ENCODE results near the gene HCFC1.

The HCFC1 gene

DNA sequence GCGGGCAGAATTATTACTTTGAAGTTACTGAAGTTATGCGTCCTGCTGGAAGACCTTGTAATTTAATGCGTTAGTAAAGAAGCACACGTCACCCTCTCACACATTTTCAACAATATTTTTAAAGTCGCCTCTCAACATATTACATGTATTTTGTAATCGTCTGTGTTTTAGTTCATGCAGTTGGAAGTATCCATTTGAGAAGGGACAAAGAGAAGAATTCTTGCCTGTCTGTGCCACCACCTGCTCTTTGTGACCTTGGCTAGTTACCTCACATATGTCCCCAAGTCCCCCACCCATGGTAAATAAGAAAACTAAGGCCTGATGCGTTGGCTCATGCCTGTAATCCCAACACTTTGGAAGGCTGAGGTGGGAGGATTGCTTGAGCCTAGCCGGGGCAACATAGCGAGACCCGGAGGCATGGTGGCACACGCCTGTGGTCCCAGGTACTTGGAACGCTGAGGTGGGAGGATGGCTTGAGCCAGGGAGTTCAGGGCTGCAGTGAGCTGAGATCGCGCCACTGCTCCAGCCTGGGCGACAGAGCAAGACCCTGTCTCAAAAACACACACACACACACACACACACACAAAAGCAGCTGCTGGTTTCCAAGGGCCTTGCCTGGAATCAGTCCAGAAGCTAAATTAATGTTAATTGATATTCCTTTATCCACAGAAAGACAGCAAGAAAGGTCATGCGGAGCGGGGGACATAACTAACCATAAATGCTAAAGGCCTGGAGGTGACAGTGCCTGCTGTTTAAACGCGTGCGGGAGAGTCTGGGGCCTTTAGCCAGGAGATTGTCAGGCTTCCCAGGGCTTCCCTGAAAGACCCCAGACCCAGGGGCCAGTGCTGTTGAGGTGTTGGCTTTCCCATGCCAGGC, 1.7 kb upstream of the HCFC1 start:
- peak in 1 of 2 experiments; percentile 38 for DNase-seq

DNA sequence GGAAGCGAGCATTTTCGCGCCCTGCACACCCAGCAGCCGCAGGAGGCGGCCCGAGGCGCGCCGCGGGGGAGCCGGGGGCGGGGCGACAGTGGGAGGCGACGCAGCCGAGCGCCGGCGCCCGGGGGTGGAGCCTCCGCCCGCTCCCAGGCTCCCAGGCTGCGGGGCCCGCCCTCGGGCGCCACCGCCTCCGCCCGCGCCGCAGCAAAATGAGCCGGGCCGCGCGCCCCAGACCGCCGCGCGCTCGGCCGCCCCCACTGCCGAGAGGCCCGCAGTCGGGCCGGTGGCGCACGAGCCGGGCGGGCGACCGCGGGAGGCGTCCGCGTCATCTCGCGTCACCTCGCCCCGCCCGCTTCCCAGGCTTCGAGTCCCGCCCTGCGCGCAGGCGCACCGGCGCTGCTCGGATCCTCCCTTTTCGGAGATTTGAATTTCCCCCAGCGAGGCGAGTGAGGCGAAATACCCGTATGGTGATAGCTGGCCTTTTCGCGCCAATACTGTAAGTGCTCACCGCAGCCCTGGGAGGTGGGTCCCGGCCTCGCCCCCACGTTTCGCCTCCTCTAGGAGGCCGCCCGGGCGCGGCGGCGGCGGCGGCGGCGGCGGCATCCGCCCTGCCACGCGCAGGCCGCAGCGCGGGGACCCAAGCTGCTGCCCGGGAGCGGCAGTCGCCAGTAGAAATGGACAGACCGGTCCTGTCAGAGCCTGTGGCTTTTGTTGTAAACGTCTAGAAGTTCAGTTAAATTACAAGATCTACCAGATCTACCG, 929 bp upstream of the HCFC1 start, which contains the start of gene TMEM187:
TSS of gene TMEM187 (plus strand) at position 387 of the 759 bp plus-strand sequence. CDS start 9,309 bp downstream, outside the sequence.
- DNase-seq: peak; percentile 85 to 86

DNA sequence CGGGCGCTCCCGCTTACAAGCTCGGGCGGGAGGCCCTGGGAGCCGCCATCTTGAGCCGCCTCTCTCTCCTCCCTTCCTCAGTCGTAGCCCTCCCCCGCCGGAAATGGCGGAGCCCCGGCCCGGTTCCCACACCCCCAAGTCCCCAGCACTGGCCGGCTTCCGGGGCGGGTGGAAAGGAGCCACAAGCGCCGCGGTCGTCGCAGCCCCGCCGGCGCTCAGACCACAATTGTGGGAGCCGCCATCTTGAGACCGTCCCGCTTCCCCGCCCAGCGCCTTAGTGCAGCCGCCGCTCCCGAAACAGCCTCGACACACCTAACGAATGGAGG, 531 bp downstream of the HCFC1 start:
- DNase-seq: peak; percentile 43 to 70

DNA sequence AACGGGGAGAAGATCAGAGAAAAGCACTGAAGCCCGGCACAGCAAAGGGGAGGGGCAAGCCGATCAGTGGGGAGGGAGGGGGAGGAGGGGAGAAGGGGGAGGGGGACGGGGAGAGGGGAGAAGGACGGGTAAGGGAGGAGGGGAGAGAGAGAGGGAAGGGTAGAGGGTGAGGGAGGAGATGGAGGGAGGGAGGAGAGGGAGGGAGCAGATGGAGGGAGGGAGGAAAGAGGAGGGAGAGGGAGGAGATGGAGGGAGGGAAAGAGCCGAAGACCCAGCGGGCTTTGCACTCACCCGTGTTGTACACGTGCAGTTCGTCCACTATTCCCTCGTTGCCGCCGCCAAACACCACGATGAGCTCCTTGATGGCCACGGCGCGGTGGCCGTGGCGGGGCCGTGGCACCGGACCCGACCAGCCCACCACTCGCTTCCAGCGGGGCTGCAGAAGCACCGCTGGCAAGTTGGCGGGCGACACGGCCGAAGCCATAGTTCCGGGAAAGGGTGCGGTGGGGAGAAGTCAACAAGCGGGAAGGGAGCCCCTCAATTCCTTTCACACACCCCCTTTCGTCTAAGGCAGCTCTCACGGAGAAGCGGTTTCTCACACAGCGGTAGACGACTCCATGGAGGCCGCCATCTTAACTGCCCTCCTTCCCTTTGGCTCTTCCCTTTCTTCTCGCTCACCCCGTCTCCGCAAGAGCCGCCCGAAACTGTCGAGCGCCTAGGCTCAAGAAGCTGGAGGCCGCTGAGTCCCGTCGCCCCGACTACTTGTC, 1.1 kb downstream of the HCFC1 start:
- DNase-seq: peak in 1 of 2 experiments; percentile 18

DNA sequence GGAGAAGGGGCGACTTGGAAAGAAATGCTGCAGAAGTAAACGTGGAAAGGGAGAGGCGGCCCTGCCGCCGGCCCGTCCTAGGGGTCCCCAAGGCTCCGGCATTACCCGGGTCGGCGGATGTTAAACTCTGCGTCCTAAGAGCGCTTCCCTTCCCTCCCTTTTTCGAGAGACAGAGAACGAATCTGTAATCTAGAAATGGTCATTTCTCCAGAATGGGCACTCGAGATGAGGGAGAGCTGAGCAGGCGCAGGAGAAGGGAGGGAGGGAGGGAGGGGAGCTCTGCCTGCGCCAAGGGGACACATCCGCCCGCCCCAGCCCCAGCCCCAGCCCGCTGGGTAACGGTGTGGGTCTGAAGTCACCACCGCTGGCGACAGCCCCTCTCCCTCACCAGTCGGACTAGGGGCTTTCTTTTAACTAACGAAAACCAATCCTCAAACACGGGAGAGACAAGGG, 1.7 kb downstream of the HCFC1 start:
- peak in 1 of 2 experiments; percentile 10 for DNase-seq

DNA sequence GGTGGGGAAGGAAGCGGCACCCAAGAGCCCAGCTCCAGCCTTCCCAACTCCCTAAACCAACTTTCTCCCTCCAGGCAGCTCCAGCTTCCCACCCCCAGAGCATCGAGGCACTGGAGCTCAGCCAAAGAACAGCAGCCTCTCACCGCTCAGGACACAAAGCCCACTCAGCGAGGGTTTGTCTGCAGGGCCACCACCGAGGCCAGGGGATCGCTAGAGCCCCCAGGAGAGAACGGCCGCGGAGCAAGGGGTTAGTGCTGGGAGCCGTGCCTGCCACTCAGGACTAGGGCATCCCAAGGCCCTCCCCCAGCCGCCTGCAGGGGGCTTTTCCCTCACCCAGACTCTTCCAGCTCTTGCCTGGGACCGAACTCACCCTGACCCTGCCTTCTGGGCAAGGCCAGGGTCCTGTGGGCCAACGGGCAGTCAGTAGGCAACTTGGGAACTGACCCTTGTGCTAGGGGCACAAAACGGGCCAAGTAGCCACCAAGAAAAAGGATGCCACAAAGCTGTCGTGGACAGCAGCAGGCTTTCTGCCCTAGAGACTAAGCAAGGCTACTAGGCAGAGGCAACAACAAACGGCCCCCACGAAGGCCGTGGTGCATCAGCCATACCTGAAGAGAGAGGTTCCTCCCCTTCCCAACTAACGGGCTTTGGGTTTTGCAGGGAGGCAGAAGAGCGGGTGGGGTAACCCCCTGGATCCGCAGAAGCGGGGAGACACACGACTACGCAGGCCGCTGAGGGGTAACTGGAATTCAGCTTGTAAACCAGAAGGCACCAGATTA, 2.3 kb downstream of the HCFC1 start:
- no peak for DNase-seq

DNA sequence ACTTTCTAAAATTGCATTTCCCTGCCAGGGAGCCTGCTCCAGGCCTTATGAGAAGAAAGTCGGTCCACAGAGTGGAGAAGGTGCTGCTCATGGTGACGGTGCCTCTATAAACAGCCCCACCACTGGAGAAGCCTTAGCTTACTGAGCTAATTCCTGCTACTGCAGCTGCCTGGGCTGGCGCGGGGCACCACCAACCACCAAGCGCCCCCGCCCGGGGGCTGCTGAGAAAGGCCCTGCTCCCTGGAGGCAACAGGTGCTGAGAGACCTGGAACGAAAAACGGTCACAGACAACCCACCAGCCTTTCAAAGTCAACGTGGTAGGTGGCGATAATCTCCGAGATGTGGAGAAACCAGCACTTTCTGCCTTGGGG, 2.9 kb downstream of the HCFC1 start:
- DNase-seq: no peak

DNA sequence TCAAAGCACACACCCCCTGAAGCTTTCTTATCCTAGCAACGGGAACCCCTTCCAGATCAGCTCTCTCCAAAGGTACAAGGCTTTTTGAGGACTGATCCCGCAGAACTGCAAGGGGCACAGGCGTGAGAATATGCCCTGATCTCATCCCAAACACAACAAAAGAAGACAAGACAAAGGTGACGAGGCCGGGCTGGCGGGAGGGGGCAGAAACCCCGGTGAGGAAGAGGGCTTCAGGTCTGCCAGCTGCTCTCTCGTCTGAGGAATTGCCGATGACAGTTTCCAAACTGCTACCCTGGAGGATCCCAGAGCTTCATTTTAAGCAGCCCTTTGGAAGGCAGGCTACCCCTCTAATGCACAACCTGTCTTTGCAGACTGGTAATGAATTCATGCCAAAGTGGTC, 3.4 kb downstream of the HCFC1 start:
- no peak for DNase-seq

DNA sequence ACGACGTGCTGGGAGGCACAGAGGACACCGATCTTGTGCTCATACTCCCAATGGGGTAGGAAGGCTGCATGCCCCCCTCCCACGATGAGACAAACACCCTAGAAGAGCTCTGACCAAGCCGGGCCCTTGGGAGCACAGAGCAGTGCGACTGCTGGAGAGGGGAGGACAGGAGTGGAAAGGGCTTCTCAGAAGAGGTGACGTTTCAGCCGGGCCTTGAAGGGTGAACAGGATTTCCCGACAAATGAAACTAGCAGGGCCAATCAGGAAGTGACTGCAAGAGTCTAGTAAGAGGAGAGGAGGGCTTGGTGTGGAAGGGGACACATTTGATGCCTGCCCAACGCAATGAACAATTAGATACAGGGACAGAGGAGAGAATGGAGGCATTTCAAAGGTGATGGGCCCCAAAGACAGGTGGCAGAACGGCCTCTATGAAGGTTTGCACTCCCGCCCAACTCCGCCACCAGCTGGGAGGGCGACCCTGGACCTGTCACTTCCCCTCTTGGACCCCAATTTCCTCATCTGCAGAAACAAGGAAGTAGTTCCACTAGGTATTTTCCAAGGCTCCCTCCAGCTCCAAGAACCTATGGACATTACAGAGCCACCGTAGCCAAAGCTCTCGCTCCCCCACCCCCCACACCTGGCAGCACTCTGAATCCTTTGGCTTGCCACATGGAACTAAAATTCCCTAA, 3.9 kb downstream of the HCFC1 start:
- DNase-seq: no peak

DNA sequence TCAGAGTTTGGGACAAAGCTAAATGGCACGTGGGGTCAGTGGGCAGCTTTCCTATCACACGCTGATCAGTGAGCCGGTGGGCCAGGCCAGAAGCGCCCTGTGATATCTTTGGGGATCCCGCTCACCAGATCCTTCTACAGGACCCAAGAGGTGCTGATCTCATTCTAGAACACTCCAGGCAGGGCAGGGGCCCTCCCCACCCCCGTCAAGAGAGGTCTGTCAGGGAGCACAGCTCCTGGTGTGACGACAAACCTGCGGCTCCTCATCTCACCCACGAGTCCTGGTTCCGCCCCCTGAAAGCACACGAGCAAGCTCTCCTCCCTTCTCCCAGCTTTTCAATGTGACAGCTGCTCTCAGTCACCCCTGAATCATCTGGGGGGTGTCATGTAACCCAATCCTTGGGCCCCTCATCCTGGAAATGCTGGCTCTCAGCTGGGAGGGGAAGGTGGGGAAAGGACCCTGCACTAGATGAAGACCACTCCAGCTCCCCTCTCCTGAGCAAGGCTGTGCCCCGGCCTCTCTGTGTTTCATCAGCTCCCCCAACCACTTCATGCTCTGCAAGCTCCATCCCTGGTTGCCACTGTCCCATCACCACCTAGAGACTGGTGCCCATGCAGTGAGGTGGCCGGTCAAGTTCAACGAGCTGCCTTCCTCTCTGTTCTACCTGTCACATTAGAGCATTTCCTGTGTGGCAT, 4.6 kb downstream of the HCFC1 start:
- DNase-seq: no peak

DNA sequence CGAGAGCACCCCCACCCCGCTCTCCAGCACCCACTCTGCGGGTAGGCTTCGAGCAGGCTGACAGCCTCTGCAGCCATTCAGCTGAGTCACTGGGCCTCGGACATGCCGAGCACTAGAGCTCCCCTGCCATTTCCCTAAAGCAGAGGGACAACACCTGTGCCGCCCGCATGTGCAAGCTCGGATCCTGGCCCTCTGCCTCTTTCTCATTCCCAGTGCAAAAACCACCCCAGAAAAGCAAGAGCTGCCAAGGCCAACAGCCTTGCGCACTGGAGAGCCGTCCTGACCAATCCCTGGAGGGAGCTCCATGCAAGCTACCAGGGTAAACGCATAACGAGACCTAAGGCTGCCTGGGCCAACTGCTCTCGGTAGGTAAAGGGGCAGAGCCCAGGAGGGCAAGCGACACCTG, 5.3 kb downstream of the HCFC1 start:
- DNase-seq: no peak

DNA sequence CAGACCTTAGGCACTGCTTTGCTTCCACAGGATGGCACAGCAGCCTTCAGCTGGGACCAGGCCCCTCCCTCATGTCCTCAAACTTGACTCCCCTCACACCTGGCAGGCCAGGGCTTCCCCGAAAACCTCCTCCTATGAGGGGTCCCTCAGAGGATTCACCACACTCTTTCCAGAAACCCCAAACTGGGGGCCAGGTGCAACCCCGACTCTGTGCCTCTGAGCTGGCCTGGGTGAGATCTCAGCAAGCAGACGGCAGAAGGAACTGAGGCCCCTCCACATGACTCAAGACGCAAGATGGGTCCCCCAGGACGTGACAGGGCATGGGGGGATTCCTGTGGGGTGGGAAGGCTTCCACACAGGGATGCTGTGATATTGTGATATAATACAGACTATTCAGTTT, 6.2 kb downstream of the HCFC1 start:
- no peak for DNase-seq

DNA sequence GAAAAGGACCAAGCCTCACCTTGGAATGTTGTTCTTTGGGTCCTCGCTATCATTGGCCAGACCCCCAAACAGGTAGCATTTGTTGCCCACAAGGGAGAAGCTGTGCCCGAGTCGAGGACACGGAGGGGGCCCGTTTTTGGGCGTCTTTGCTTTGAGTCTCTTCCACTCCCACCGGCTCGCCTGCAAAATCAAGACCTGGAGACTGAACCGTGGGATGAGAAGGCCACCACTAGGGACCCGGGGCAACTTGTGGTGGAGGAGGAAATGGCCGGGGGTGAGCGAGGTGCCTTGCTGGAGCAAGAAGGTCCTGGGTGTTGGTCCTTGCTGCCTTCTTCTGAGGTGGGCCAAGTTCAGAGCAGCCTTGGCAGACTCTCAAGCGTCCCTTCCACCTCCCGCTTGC, 7.5 kb downstream of the HCFC1 start:
- DNase-seq: no peak

DNA sequence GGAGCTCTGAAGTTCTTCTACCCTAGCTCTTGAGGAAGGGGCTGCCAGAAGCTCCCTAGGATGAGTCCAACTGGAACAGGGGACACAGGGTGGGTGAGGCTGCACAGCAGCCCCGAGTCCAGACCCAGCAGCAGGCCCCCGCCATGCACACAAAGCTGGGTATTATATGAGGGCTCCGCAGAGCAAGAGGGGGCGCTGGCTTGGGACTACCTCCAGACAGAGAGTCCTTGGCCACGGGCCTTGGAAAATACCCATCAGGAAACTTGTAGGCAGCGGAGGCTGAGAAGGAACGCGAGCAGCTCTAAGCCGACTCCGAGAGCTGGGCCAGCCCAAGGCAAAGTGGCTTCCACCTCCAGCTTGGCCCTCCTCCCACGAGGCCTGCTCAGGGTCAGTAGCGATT, 8.1 kb downstream of the HCFC1 start:
- DNase-seq: no peak

DNA sequence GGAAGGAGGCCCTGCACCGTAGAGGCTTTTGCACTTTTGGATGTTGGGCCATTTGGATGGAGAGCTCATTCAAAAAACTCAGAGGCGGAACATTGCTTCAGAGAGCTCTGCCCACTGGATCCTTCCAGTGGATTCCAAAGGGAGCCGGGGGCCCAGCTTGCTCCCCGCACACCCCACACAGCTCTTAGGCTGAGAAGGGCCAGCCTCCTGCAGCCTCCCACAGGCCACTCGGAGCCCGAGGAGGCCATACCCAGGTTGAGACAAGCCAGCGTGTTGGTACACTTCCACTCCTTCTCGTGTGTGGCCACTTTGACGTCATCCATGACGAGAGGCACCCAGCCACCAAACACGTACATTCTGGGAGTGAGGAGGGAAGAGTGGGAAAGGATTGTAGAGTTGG, 10.3 kb downstream of the HCFC1 start:
- DNase-seq: no peak

DNA sequence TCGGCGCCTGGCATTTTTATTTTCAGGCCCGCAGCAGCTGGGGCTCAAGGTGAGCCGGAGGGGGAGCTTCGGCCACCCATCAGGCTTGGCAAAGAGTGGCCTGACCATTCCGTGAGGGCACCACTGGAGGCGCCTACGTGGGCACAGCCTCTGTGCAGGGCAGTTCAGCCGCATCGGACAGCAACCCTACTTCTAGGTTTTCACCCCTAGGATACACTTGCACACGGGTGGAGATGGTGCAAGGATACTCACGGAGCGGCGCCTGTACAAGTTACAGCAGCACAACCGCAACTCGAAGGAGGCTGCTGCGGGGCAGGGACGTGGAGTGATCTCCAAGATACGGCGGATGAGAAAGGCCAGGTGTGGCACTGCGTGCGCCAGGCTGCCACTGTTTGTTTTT, 10.8 kb downstream of the HCFC1 start:
- no peak for DNase-seq

DNA sequence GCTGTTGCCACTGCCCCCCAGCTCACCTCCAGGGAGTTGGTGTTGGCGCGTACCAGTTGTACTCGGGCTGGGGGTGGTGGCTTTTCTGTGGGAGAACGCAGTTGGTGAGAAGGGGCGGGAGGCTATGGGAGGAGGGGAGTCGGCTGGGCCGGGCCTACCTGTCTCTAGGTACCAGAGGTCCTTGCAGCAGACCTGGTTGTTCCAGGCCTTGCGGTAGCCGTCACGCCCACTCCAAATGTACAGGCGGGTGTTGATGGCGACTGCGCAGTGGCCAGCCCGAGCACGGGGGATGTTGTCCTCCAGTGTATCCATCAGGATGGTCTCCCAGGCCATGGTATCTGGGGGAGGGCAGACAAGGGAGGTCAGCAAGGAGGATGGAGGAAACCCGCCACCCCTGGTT, 11.5 kb downstream of the HCFC1 start:
- no peak for DNase-seq

DNA sequence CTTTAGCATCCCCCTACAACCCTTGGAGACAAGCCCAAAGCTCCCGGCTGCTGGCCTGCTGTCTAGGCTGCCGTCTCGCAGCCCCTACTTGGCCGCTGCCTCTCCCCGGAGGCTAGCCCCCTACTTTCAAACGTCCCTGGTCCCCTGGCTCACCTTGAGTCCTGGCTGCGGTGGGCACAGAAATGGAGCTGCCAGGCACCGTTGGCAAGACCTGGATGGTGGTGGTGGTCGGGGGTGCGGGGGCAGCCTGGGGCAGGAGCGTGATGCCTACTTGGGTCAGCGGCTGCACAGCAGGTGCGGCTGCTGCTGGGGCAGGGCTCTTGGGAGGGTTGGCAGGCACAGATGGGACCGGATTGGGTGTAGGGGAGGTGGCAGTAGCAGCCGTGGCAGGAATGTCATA, 12.0 kb downstream of the HCFC1 start:
- no peak for DNase-seq

DNA sequence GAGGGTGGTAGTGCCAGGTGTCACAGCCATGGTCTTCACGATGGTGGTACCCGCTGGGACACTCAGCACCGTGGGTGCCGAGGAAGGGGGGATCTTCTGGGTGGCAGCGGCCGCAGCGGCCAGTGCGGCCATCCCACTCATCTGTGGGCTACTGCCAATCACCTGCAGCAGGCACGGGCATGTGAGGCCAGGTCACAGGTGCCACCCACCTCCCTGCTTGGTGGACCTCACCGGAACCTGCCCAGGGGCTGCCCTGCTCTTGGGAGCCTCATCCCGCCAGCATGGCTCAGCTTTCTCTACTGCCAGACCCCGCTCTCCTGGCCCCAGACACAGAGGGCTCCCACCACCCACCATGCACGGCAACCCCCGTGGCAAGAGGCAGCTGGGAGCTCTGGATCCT, 13.0 kb downstream of the HCFC1 start:
- no peak for DNase-seq

DNA sequence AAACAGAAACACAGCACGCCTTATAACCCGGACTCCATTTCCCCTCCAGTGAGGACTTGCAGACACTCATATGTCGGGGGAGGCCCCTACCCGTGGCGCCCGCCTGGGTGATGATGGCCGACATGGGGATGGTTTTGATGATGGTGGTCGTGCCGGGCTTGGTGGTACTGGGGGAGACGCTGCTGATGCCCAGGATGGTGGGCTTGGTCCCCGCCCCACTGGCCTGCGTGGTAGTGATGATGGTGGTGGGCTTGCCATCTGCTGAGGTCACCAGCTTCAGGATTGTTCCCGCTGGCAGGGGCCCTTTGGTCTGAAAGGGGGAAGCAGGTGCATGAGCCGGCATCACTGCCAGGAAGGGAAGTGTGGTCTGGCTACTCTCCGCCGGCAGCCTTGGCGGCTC, 14.4 kb downstream of the HCFC1 start:
- DNase-seq: no peak
